Epidermal melanocyte (primary cell): ENCODE results near the gene SAMD4B.

Experiments
- DNase-seq: peaks from one replicate; pipeline ENCODE4 v3.0.0; 2011; ENCODE audit warnings: low spot score; ENCODE audit not compliant: insufficient read length

The SAMD4B gene

DNA sequence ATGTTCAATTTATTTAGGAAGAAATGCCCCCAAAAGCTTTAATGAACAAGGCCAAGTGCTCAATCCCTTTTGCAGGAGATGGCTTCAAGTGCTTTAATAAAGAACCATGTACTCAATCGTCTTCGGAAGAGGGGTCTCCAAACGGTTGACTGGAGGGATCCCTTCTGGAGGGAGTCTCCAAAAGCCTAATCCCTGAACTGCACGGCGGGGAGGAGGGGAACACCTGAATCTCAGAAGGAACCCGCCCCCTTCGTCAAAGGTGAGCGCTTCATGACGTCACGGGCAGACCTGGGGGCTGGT, 48.2 kb downstream of the SAMD4B start:
- no peak for DNase-seq

DNA sequence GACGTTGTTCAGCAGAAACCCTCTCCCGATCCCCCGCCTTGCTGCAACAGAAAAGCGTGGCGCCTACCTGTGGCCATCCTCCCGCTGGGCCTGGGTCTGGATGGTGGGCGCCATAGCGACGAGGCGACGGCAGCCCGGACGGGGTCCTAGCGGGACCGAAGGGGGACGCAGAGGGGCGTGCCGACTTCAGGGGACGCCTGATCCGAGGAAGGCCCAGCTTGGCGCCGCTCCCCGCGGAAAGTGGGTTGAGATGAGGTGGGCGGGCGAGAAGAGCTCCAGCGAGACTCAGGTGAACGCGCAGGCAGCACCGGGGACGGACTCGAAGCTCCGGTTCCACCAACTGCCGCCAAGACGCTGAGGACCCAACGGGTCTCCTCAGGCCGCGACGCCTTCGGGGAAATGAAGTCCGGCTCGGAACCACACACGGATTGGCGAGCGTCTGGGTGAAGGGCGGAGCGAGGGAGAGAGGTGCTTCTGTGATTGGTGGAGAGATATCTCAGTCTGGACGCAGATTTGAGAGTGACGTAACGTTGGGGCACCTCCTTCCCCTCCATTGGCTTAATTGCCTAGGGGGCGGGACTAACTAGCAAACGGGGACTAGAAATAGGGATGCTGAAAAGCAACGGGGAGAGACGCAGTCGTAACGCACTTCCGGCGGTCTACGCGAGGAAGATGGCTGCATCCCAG, 48.7 kb downstream of the SAMD4B start, which contains the start of the genes MED29 and PAF1:
TSS of gene MED29 (plus strand) at position 628 of the 687 bp plus-strand sequence. CDS start at position 673, 45 bp downstream.
TSS of gene PAF1 (minus strand) at position 356 of the 687 bp plus-strand sequence. CDS start at position 114, 242 bp downstream.
- DNase-seq, result peak; percentile 99

DNA sequence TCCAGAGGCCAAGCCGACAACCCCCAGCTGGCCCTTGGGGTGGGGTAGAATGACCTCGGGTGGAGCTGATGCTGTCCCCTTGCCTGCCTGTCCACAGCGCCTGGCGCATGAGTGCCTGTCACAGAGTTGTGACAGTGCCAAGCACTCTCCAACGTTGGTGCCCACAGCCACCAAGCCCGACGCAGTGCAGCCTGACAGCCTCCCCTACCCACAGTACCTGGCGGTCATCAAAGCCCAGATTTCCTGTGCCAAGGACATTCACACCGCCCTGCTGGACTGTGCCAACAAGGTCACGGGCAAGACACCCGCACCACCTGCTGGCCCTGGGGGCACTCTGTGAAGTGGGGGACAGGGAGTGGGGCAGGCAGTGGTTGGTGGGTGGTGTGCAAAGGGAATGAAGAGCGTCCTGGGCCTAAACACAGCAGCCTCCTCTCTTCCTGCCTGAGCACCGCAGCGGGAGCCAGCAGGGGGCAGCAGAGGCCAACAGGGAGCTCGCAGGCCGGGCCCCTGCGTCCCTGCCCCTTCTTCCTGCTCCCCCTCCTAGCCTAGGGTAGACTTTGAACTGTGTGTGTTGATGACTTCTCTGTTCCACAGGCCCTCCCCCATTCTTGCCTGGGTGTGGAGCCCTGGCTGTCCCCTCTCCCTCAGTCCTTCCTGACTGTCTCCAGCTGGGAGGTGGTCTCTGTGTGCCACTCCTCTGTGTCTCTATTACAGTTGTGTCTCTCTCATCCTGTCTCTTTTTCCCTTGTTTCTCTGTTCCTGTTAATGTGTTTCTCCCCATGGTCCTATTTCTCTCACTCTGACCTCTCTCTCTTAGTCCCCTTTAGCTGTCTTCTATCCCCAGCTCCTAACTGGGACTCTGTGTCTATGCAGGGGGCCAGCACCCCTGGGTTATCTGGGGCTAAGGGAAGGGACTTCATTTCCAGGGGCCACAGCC, 55.4 kb downstream of the SAMD4B start:
- DNase-seq, result peak; percentile 83

GRCh38 chr19:39398297-39398864, 56.2 kb downstream of the SAMD4B start:
- no peak for DNase-seq

- DNase-seq, result no peak
These were observed 57.4 kb downstream of the SAMD4B start for GRCh38 chr19:39399668-39400050.

- DNase-seq, result no peak
These were observed 57.8 kb downstream of the SAMD4B start for GRCh38 chr19:39400061-39400460.

GRCh38 chr19:39401070-39401548, 58.9 kb downstream of the SAMD4B start:
- DNase-seq, result no peak

DNA sequence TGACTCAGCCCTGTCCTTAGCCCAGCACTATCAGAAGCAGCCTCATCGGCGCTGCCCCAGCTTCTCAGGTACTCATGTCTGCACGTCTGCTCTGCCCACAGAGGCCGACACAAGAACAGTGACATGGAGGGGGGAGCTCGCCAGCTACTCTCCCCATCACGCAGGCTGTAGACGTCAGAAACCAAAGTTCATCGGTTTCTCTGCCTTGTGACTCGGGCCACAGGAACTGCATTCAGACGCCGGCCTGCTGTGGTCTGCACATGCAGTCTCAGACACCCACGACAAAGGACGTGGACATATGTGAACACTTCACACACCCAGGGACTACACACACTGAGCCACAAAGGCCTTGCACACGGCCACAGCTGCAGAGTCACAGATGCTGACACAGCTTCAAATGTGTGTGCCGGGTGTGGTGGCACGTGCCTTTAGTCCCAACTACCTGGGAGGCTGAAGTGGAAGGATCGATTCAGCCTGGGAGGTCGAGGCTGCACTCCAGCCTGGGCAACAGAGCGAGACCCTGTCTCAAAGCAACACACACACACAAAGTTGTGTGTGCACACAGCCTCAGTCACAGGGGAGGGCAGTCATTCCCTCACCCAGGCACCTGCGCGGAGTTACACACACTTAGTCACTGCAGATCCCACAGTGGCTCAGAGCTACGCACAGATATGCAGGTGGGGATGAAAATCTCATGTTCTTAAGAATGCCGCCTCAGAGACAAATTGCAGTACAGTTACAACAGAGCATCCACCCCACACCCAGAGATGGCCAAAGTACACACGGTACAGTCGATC, 59.5 kb downstream of the SAMD4B start:
- no peak for DNase-seq

DNA sequence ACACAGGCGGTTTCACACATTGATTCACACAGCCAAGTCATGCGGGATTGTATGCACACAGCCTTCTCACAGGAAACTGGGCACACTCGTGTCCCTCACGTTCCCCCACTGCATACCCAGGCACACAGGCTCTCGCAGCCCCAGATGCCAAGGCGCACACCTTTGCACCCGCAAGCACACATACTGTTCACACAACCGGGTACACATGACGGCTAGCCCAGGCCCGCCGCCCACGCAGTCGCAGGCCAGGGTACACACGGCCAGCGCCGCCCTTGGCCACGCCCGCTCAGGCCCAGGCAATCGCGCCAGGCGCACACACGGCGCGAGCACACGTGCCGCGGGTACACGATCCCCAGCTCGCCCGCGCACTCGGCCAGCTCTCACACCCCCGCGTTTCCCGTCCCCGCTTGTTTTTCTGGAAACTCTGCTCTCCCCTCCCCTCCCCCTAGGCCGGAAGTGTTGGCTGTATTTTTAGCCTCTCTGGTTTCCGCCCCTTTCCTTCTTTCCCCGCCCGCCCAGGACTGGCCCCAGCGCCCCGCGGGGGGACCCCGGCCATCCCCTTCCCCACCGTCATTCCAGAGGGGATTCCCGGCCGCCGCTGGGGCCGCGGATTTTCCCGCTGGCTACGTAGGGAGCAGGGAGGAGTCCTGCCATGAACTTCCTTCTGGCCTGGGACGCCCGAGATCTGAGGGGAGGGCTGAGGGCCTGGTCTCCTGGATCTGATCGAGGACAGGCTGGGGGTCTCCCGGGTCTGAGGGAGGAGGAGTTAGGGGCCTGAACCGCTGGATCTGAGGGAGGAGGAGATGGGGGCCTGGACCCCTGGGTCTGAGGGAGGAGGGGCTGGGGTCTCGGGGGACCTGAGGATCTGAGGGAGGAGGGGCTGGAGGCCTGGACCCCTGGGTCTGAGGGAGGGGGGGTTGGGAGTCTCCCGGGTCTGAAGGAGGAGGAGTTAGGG, 60.4 kb downstream of the SAMD4B start:
- peak; percentile 83 for DNase-seq

DNA sequence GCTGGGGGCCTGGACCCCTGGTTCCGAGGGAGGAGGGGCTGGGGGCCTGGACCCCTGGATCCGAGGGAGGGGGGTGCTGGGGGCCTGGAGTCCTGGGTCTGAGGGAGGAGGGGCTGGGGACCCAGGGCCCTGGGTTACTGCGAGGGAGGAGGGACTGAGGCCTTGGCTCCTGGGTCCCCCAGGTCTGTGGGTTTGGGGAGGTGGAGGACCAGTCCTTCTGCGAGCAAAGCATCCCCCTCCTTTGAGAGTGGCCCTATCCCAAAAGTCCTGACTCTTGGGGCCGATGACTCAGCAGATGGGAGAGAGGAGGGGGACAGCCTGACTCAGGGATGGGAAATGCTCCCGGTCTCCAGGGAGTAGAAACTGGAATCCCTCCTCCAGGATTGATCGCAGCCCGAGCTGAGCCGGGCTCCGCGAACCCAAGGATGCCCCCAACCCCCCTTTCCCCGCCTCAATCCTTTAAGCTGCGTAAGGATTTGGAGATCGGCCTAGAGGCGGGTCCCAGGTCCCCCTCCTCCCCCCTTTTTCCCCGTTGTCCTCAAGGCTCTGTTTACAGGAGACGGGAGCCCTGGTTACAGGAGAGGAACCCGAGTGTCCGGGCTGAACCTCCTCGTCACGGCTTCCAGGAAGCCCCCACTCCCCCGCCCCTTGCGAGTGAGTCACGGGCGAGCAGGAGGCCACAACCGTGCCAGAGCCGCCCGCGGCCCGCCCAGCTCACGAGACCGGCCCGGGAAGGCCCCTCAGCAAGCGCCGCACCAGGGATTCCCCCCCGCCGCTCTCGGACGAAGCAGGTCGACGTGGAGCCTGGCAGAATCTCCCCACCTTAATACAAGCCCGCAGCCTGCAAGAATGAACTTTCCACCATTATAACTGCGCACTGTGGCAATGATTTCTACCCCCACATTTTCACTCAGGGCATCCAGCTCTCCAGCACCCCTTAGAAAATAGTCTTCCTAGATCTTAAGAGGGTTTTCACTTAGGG, 61.4 kb downstream of the SAMD4B start:
- peak; percentile 75 for DNase-seq

GRCh38 chr19:39405261-39405957, 63.2 kb downstream of the SAMD4B start:
- DNase-seq, result no peak

DNA sequence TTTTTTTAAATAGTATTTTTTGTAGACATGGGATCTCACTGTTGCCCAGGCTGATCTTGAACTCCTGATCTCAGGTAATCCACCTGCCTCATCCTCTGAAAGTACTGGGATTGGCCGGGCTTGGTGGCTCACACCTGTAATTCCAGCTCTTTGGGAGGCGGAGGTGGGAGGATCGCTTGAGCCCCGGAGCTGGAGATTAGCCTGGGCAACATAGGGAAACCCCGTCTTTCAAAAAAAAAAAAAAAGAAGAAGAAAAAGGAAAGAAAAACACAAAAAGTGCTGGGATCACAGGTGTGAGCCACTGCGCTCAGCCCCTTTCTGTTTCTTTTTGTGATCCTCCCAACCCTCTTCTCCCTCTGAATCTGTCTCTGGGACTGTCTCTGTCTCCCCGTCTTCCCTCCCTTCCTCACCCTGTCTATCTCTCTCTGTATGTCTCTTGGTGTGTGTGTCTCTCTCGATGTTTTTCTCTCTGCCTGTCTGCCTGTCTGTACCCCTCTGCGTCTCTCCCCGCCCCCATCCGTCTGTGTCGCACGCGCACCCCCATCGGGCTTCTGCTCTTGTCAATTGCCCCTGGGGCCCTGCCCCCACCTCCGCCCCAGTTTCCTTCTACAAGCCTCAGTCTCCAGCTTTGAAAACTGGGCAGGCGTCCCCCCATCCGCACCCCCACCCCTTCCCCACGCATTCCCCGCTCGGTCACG, 63.9 kb downstream of the SAMD4B start:
- DNase-seq, result no peak

DNA sequence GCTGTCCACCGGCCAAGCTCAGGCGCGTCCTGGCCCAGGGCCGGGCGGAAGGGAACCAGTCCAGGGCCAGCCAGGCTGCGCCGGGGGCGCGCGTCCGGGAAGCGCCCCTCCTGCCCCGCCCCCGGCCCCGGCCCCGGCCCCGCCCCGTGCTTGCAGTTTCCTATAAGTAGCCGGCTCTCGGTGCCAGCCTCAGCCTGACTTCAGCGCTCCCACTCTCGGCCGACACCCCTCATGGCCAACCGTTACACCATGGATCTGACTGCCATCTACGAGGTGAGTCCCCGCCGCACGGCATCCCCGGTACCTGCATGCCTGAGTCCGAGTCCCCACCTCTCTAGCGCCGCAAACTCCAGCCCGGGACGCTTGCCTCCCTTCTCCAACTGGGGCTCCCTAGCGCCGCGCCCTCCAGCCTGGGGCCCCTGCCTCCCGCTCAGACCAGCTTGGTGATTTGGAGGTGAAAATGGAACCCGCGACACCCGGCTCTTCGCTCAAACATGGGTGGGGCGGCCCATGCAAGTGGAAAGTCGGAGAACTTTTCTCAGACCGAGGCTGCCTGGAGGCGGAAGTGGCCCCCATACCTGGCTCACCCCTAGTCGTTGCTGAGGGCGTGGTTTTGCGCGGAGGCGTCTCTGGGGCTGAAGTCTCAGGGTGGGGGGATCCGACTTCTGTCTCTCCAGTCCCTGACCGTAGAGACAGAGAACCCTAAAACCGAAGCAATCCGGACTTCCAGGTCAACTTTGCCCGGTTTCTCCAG, 64.6 kb downstream of the SAMD4B start, which contains the start of gene ZFP36:
TSS of gene ZFP36 (plus strand) at position 192 of the 754 bp plus-strand sequence. CDS start at position 250, 58 bp downstream.
- peak; percentile 92 for DNase-seq

DNA sequence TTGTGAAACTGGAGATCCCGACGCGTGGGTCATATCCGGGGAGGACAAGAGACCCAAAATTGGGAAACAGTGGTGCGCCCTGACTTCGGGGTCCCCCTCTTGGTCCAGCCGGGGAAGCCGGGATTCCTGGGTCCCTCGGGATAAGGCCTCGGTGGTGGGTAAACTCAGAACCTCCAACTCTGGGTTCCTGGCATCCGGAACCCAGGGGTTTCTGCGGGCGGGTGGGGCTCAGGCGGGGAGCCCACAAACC, 65.1 kb downstream of the SAMD4B start:
- DNase-seq, result no peak

DNA sequence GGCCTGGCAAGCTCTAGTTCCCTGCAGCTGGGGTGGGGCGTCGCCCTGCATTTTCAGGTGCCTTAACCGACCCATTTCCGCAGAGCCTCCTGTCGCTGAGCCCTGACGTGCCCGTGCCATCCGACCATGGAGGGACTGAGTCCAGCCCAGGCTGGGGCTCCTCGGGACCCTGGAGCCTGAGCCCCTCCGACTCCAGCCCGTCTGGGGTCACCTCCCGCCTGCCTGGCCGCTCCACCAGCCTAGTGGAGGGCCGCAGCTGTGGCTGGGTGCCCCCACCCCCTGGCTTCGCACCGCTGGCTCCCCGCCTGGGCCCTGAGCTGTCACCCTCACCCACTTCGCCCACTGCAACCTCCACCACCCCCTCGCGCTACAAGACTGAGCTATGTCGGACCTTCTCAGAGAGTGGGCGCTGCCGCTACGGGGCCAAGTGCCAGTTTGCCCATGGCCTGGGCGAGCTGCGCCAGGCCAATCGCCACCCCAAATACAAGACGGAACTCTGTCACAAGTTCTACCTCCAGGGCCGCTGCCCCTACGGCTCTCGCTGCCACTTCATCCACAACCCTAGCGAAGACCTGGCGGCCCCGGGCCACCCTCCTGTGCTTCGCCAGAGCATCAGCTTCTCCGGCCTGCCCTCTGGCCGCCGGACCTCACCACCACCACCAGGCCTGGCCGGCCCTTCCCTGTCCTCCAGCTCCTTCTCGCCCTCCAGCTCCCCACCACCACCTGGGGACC, 65.6 kb downstream of the SAMD4B start:
- DNase-seq, result no peak
